Breast epithelium (tissue), 3 donors: ENCODE data around the gene MEMO1.

Experiments used
- CTCF ChIP-seq, 3 donors: fragments of 450-650 bp; IDR thresholded peaks; one replicate each; pipeline ENCODE4 v1.5.1; 2016 to 2017; ENCODE audit warnings: antibody characterized with exemption in 3 of 3, mild to moderate bottlenecking in 3 of 3, moderate library complexity in 3 of 3
- POLR2A ChIP-seq: fragments of 450-650 bp; IDR thresholded peaks from one replicate; pipeline ENCODE4 v1.6.1; 2016; ENCODE audit warnings: antibody characterized with exemption, mild to moderate bottlenecking, moderate library complexity
- POLR2AphosphoS5 ChIP-seq, 3 donors: sonication (generic); formaldehyde crosslinking; IDR thresholded peaks; one replicate each; pipeline ENCODE4 v1.6.1; 2017; ENCODE audit warnings: antibody characterized with exemption in 3 of 3

DNA sequence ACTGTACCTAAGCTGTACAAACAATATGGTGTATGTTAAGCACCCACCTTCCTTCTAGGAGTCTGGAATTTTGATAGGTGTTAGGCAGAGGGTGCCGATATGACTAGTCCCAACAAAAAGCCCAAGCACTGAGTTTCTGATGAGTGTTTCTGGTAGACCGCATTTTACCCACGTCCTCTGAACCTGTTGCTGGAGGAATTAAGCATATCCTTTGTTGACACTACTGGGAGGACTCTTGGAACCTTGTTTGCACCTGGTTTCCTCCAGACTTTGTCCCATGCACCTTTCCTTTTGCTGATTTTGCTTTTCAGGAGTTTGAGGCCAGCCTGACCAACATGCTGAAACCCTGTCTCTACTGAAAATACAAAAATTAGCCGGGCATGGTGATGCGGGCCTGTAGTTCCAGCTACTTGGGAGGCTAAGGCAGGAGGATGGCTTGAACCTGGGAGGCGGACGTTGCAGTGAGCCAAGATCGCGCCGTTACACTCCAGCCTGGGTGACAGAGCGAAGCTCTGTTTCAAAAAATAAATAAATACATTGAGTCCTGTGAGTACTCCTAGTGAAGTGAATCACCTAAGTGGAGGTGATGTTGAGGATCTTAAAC lies 41.1 kb upstream of the MEMO1 start:
- TF ChIP-seq POLR2AphosphoS5 (IDR thresholded peaks at IDR 0.05) (no peak), CTCF (IDR thresholded peaks at IDR 0.05) (no peak), POLR2A (no peak)
